NCI-H446 treated with DMSO at 0.1 percent for 48 hours (cell line): ENCODE measurements around the gene TNIK.
"Not testable (repeated sequence)": the region's sequence is repeated elsewhere in the genome, so short reads cannot be mapped to it uniquely, and the experiment has no call there.

Experiments used
- DNase-seq: peaks from one replicate; lab custom pipeline; 2025; lab: John Stamatoyannopoulos, UW

TNIK gene

DNA sequence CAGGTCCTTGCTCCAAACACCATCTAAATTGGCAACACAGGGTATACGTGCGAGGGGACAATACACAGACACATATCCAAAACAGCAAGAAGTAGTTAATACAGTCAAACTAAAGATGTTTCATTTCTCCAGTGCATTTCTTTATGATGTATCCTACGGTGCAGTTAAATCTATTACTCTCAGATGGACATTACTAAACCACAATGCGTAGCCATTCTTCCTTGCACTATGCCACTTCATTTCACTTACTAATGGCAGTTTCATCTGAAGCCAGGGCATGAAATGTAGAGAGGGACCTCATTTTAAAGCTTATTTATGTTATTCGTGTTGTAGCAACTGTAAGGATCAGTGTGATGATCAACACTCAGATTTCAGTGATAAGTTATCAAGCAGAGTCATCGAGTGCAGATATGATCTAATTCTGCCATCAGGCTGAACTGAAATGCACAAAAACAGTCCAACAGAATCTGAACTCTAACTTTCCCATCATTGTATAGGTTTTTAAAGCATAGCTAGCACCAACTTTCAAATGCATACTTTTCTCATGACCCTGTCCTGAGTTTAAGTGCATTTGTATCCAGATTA lies 14.5 kb downstream of the TNIK start:
- DNase-seq = no peak

DNA sequence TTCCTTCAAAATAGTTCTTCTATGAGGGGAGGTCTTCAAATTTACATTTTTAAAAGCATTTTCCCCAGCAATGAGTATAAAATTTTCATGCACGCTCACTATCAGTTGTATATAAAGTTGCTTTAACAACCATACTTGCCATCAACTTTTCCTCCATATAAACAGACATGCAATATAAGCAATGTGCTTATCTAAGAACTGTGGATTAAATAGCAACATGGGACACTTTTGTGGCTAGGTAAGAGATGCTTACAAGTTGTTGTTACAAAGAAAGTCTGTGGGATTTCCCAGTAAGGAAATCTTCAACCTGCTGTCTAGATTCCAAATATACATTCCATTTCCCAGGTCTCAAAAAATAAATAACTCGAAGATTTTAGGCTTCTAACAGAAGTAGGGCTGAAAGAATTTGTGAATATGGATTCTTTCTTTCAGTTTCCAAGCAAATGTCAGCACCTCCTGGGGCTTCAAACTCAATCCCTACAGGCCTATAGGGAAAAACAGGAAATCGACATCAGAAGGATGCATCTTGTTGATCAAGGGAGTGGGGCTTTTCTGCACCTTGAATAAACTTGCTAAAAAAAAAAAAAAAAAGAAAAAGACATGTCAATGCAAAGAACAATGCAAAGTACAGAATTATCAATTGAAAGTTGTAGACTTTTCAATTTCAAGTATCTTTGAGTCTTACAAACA lies 16.1 kb downstream of the TNIK start:
- no peak for DNase-seq

DNA sequence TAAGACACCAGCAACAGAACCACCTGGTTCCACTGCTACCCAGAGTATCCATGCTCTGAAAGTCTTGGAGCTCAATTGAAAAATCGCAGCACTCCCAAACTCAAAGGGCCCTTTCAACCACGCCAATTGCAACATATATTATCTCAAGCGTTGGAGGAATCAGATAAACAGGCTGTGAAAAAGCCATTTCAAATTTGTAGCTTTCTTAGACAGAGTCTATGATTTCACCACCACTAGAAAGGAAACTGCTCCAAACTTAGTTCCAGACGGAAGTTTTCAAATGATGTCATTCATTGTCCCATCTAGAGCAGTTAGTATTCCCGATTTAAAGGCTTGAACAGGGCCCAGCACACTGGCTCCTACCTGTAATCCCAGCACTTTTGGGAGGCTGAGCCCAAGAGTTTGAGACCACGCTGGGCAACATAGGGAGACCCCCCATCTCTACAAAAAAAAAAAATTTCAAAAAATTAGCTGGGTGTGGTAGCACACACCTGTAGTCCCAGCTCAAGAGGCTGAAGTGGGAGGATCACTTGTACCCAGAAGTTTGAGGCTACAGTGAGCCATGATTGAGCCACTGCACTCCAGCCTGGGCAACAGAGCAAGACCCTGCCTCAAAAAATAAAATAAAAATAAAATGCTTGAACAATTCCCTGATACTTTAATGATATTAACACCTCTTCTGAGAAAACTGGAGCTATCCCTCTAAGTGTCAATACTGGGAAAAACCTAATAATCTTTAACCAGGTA lies 16.8 kb downstream of the TNIK start:
- DNase-seq = no peak

DNA sequence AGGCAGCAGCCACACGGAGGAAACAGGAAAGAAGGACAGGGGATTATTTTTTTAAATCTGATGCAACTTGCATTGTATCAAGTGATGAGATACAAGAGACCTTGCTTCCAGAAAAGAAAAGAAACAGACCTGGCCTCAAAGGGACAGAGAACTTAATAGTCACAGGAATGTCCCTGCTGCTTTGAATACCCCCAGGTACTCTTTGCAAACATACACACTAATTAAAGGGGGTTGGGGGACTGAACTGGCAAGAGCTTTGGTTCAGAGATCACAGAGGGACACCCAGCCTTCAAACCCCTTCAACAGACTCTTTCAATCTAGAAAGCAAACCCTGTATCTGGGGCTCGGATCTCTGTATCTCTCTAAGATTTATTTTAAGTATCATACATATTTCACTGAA lies 18.0 kb downstream of the TNIK start:
- no peak for DNase-seq

DNA sequence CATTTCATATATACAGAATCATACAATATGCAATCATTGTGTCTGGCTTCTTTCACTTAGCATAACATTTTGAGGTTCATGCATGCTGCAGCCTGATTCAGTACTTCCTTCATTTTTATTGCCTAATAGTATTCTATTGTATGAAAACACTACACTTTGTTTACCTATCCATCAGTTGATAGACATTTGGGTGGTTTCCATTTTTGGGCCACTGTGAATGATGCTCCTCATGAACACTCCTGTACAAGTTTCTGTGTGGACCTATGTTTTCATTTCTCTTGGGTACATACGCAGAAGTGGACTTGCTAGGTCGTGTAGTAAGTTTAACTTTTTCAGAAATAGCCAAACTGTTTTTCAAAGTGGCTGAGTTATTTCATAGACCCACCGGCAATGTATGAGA lies 18.8 kb downstream of the TNIK start:
- no peak for DNase-seq

DNA sequence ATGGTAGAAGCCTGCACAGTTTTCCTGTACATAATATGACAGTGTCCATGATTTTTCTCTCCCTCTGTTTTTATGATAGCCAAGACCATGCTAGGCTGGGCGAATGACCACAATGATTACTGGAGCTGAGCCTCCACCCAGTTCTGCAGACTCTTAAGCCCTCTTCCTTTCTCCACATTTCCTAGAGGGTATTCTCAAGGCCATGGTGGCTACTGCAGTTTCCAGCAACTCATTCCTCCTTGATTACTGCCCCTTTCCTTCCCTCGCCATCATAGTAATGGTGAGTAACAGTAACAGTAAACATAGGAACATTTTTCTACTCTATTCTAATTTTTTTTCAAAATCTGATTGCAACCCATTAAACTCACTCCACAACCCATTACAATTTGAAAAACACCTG lies 20.2 kb downstream of the TNIK start:
- no peak for DNase-seq

DNA sequence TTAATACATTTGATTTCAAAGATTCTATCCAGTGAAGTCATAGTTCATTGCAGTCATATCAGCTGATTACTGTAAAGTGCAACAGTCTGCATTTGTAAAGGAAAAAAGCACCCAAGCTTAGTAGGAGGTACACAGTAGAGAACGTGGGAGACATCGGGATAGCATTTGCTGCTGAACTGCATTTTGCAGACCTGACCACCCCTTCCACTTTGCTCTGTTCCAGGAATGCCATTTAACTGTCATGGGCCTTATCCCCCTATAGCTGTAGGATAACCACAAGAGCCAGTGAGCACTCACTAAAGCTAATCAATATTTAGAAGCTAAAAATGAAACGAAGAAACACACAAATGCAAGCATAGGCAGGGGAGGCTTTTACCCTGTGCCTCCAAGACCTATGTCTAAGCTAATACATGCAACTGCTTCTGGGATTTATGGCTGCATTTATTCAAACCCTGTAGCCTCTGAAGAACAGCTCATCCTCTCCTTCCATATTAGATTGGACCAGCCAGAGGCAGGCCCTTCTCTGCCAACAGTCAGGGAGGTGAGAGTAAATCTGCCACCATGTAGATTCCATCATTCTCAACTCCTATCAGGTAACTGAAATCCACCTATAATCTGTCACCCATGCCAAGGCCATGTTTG lies 23.0 kb downstream of the TNIK start:
- DNase-seq = no peak

DNA sequence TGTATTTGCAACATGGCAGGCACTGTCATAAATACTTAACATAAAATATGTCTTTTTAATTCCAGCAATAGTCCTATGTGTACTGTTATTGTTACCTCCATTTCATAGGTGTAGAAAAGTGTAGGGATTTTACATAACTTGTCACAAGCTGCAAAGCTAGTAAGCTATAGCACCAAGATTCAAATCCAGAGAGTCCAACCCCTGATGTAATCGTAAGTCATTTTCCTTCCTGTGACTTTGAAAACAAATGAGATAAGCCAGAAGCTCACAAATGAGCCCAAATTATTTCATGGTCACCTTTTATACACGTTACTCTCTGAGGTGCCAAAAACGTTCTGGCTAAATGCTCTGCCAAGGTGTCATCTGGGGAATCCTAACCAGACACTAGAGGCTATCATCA lies 23.8 kb downstream of the TNIK start:
- DNase-seq = no peak

DNA sequence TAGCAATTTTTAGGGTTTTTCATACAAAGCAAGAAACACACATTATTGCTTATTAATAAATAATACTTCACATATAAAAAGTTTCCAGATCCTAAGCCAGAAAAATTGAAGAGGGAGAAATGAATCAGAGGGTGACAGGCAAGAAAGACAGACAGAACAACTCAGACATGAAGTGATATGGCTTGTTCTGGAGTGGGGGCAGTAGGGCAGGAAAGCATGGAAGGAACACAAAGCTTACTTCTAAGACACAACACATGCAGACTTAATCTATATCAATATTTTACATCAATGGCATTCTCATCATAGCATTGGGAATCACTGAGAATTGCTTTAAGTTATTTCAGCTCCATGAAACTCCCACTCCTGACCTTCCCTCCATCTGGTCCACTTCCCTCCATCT lies 24.4 kb downstream of the TNIK start:
- DNase-seq = no peak

DNA sequence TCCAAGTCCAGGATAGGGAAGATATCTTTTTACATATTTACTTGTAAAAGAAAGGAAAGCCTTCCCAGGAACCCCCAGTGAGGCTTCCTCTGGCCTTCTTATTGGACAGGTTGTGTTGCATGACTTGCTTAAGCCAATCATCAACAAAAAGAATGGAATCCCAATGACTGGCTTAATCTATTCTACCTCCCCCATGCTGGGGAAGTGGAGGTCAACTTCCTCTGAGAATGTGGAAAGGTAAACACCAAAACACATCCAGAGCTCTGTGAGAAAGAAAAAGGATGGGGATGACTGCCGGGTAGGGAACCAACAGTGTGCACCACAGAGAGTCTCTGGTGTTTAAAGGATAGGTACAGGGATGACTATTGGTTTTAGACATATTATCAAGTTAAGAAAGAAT lies 25.1 kb downstream of the TNIK start:
- DNase-seq = no peak

DNA sequence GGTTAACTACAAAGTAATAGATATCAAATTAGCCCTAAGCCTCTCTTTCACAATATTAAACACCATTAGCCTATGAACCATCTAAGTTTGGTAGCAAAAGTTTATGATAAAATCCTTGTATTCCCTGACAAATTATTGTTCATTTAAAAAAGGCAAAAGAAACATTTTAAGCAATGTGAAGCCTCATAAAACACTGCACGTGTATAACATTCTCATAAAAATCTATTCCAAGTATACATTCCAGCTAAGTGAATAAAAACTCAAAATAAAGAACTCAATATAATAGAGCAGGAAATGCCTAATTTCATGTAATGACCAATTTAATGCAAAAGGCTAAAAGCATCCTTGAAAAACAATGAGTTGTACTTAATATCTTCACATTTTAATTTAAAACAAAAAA lies 27.7 kb downstream of the TNIK start:
- no peak for DNase-seq

DNA sequence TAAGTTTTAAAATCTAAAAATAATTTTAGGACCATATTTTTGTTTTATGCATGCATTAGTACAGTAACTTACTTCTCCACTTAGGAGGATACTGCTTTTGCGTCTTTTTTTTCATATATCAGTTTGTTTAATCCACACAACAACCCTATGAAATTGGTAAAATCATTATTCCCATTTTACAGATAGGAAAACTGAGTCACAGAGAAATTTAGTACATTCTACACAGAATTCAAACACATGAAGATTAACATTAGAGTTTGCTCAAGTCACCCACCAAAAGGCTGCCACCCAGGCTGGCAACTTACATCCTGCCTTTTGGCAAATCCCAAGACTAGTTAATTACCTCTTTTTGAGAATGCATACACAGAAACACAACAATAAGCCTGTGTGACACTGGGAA lies 28.7 kb downstream of the TNIK start:
- DNase-seq = no peak

DNA sequence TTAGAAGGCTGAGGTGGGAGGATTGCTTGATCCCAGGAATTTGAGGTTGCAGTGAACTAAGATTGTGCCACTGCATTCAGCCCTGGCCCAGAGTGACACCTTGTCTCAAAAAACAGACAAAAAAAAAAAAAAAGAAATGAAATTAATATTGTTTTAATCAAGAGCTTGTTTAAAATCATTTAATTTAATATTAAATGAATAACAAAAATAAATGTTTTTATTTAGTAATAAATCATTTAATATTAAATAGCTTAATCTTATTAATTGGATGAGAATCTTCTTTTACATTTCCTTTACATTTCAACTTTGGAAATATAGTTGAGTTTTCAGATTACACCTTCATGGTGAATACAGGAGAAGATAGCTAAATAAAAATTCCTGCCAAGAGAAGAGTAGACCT lies 29.7 kb downstream of the TNIK start:
- DNase-seq = no peak

DNA sequence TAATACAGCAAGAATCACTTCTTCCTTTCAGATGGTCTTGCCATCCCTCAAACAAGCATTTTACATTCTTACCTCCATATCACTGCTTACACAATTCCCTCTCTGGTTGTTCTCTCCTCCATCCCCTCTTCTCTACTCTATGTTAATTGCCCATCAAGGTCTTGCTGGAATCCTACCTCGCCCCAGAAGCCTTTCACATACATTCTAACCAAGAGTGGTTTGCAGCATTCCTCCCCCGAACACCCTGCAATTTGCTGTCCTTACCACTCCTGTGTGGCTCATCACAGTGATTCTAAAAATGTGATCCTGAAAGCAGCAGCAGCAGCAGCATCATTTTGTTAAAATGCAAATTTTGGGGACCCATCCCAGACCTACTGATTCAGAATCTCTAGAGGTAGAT lies 30.6 kb downstream of the TNIK start:
- DNase-seq = no peak

DNA sequence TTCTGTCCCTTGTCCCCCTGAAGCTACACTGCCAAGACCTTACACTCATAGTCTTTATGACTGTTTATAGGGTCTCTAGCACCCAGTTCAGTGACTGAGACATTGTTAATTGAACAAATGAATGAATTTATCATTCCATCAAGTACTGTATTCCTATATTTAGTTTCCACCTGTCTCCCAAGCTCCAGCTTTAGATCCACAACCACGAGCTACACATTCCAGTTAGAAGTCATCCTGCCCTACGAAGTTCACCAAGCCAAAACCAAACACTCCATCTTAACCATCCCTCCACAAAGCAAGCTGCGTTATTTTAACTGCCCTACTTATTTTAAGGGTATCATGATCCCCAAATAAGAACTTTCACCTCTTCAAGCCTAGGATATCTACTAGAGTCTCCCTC lies 31.3 kb downstream of the TNIK start:
- DNase-seq = no peak

DNA sequence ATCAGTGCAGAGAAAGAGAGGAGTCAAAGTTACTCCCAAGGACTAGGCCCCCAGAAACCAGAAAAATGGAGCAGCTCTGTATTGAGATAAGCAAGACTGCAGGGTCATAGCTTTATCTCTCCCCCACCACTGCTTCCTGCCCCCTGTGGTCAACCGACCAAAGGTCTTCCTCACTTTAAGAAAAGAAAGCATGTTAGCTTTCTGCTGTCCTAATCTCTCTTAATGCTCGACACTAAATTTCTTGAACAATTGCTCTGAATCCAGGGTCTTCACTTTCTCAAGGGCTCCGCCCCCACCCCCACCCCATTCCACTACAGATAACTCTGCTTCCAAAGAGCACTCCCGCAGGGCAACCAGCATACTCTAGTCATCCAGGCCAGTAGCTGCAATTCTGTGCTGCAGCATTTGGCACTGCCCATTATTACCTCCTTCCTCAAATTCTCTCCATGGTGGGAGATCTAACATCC lies 31.9 kb downstream of the TNIK start:
- no peak for DNase-seq

DNA sequence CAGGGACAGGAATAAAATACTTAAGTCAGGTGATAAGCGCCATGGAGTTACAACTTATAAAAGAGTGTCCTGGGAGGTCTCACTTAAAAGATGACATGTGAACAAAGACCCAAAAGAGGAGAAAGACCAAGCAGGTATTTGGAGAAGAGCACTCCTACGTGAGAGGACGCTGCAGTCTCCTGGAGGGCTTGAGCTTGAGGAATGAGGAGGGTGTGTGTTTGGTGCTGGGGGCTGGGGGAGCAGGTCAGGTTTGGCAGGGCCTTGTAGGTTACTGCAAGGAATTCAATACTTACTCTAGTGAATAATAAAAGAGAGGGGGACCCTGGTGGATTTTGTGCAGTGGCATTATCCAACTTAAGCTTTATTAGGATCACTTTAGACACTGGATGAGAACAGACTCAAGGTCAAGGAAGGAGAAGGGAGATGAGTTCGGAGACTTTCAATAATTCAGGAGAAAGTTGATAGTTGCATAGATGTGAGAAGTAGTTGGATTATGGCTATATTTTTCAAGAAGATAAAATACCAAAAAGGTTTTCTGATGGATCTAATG lies 32.4 kb downstream of the TNIK start:
- DNase-seq = no peak

DNA sequence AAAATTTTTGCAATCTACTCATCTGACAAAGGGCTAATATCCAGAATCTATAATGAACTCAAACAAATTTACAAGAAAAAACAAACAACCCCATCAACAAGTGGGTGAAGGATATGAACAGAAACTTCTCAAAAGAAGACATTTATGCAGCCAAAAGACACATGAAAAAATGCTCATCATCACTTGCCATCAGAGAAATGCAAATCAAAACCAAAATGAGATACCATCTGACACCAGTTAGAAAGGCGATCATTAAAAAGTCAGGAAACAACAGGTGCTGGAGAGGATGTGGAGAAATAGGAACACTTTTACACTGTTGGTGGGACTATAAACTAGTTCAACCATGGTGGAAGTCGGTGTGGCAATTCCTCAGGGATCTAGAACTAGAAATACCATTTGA lies 36.1 kb downstream of the TNIK start:
- not testable (repeated sequence) for DNase-seq

DNA sequence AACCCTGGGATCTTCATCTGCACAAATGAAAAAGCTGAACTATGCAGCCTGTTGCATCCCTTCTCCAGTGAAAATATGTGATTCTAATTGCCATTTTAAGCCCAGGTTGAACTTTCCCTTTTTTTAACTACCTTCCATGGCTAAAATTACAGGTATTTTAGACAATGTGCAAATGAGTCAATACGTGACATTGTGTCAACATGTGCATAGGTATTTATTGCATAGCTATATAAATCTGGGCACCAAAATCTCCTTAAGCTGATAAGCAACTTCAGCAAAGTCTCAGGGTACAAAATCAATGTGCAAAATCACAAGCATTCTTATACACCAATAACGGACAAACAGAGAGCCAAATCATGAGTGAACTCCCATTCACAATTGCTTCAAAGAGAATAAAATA lies 37.4 kb downstream of the TNIK start:
- DNase-seq = not testable (repeated sequence)

DNA sequence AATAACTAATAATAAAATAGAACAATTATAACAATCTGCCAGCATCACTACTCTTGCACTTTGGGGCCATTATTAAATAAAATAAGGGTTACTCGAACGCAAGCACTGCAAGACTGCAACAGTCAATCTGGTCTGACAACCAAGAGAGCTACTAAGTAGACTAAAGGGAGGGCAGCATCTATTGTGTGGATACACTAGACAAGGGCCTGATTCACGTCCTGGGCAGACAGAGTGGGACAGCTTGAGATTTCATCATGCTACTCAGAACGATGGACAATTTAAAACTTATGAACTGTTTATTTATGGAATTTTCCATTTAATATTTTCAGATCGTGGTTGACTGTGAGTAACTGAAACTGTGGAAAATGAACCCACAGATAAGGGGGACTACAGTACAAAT lies 39.5 kb downstream of the TNIK start:
- no peak for DNase-seq

DNA sequence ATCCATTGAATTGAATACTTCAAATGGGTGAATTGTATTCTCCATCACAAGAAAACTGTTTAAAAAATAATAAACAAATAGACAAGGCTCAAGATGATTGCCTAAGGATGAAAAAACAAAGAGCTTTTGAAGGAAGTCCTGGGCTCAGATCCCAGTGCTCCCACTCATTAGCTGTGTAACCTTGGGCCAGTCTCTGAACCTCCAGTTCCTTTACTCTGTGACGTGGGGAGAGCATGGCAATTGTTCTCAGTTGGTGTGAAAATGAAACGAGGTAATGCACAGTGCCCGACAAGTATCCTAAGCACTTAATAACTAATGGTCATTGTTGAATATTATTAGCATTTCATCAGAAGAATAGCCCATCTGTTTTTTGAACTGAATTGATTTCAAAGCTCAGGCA lies 40.7 kb downstream of the TNIK start:
- DNase-seq = no peak

DNA sequence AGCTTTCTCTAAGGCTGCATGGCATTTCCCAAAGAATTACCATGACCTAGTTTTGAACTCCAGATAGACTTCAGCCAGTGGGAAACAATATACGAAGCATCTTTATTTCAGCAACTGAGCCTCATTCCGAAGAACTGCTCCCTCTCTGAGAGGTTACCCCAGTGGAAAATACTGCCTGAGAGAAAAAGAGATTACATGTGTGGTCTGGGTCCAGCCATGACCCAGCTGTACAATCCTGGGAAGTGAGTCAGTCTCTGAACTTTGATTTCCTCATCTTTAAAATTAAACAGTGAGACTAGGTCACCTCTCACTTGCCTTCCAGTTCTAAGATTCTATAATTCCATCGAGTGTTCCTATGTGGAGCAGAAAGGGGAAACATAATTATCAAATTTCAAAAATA lies 42.4 kb downstream of the TNIK start:
- DNase-seq = no peak

DNA sequence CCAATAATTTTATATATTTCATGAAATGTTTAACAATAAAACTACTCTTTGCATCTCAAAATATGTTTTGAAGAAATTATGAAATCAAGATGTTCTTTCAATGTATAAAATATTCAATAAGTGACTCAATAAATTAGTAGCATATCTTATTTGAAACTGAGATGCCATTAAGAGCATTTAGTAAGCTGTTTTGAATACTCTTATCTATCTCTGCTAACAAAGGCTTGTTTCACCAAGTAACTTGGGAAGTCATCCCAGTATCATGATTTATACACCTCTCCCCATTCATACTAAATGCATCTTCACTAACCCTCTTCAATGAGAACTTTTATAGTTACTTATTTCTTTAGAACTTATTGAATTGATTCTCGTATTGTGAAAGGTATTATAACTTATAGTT lies 43.1 kb downstream of the TNIK start:
- DNase-seq = no peak
